GM12892 (cell line): ENCODE results near the gene NMU.

Source experiments
- POLR2A ChIP-seq: IDR thresholded peaks from 2 replicates; pipeline ENCODE4 v1.6.1; 2011; ENCODE audit warnings: low read depth, low read length, control low read depth
- POLR2AphosphoS5 ChIP-seq: IDR thresholded peaks from 2 replicates; pipeline ENCODE4 v1.6.1; 2011; ENCODE audit warnings: low read depth, low read length, control low read depth
- TAF1 ChIP-seq: IDR thresholded peaks from 2 replicates; pipeline ENCODE4 v1.6.1; 2011; ENCODE audit warnings: low read depth, mild to moderate bottlenecking, control low read depth, low read length, borderline replicate concordance

DNA sequence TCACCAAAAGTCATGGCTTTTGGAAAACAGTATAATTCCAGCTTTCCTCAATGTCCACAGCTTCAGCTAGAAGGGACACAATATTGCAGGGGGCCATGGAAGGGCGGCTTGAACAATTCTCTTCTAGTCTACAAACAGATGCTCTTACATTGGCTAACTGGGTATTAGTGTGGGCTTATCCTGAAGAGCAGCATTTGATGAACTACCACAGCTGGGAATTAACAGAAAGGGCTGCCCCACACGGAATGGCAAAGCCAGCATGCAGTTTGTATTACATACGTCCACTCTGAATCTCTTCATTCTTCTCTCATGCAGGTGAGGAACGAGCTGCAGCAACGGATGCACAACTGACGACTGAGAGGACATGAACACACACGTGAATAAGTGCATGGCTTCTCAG, 31.1 kb downstream of the NMU start:
- TF ChIP-seq TAF1 (no peak), POLR2A (no peak), POLR2AphosphoS5 (no peak)
